Measurements from ENCODE around the gene GRID1. TPM values are rescaled to one million over a fixed set of nuclear protein-coding genes. Genes with fewer than 3 reads are reported as not detected.

GRID1 gene
- polyA plus RNA-seq, 1 donor (not counting 4 experiments of a cell fraction or from before 2014, with no cell fraction given): 0.01 TPM

DNA sequence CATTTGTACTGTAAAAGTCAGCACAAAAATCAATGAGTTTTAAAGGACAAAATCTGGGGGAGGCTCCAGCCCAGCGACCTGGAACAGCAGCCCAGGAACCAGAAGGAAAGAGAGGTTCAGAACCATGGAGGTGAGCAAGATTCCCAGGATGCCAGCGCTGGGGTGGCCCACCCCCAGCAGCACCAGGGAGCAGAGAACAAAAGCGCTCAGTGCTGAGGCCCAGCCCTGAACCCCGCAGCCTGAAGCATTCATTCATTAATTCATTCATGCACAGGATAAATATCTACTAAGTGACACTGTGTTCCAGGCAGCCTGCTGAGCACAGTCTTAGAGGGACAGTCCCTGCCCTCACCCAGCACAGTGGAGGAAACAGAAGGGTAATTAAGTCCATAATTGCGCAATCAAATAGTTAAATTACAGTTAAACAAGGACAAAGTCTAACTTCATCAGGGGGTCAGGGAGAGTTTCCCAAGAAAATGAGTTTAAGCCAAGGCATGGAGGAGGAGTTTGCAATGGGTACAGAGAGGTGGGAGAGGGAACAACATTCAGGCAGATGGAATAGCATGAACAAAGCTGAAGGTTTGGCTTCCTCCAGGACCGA, 202.3 kb downstream of the GRID1 start:
- Histone ChIP-seq H3K79me2 (ENCODE audit: control insufficient read depth, insufficient read depth, low read length) (no peaks in the 10 kb centered on the region), H4K20me1 (ENCODE audit: control insufficient read depth, extremely low read depth, insufficient read depth, low read length) (no peaks in the 10 kb centered on the region), H3K9me3 (ENCODE audit: control insufficient read depth, low read depth, low read length) (no peaks in the 10 kb centered on the region), H3K4me2 (ENCODE audit: control insufficient read depth, extremely low read depth, insufficient read depth, low read depth, low read length) (no peak overlapping the region), H3K9me1 (ENCODE audit: control insufficient read depth, extremely low read depth, insufficient read depth, low read length) (no peaks in the 10 kb centered on the region), H3K4me1 (ENCODE audit: control insufficient read depth, extremely low read depth, insufficient read depth, low read length) (no peaks in the 10 kb centered on the region), H3K36me3 (ENCODE audit: control insufficient read depth in 2 of 2, extremely low read depth in 1 of 2, insufficient read depth in 2 of 2, low read length in 2 of 2) (no peaks in the 10 kb centered on the region), H3K27ac (ENCODE audit: control insufficient read depth, insufficient read depth, low read length) (no peak overlapping the region), H3K27me3 (ENCODE audit: control insufficient read depth, extremely low read depth, insufficient read depth, low read length) (no peaks in the 10 kb centered on the region), H3K9ac (ENCODE audit: control insufficient read depth, extremely low read depth, insufficient read depth, low read length) (no peak overlapping the region), H3K4me3 (ENCODE audit: control insufficient read depth in 2 of 3, extremely low read depth in 1 of 3, insufficient read depth in 2 of 3, low read depth in 1 of 3, low read length in 3 of 3) (no peak overlapping the region), H2AFZ (ENCODE audit: control insufficient read depth, low read length) (no peak overlapping the region)
- TF ChIP-seq, protein P1, sequence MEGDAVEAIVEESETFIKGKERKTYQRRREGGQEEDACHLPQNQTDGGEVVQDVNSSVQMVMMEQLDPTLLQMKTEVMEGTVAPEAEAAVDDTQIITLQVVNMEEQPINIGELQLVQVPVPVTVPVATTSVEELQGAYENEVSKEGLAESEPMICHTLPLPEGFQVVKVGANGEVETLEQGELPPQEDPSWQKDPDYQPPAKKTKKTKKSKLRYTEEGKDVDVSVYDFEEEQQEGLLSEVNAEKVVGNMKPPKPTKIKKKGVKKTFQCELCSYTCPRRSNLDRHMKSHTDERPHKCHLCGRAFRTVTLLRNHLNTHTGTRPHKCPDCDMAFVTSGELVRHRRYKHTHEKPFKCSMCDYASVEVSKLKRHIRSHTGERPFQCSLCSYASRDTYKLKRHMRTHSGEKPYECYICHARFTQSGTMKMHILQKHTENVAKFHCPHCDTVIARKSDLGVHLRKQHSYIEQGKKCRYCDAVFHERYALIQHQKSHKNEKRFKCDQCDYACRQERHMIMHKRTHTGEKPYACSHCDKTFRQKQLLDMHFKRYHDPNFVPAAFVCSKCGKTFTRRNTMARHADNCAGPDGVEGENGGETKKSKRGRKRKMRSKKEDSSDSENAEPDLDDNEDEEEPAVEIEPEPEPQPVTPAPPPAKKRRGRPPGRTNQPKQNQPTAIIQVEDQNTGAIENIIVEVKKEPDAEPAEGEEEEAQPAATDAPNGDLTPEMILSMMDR (optimal IDR thresholded peaks at IDR 0.05 in 1 of 3, IDR thresholded peaks at IDR 0.05 in 1 of 3, conservative IDR thresholded peaks at IDR 0.05 in 1 of 3; ENCODE audit: extremely low read depth in 1 of 3, insufficient read depth in 2 of 3, low read length in 3 of 3): no peak
- TF ChIP-seq EZH2 (IDR thresholded peaks at IDR 0.05; ENCODE audit: low read length): no peak
- dilution Hi-C loops (cut with MboI; ENCODE audit: extremely low pct_ligation_motif_present, low sequenced_read_pairs): no loop called here
- no peak for DNase-seq (ENCODE audit: low read depth, low spot score)
- no peak for FAIRE-seq

DNA sequence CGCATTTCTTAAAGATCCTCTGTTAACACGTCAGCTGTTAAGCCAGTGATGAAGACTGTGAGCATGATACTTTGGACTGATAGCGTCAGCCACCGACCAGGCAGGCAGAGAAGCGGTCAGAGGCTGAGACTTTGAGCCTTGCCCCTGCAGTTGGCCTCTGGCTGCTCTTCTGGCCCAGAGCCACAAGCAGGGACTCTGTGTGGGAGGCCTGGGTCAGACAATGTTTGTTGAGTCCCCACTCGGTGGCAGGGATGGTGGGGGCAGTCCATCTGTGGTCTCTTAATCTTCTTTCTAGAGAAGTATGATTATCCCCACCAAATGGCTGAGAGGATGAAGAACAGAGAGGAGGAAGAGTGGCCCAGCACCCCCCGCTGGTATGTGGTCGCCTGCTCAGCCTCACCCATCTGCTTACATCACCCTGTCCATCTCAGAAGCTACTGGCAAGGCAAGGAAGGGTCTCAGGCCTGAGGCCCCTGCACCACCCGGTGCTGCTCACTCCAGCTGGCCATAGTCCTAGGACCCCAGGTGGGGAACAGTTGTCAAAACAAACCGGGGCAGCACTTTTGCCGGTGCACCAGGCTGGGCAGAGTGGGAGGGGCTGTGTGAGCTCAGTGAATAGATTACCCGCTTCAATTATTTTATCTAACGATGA, 202.9 kb downstream of the GRID1 start:
- Histone ChIP-seq H3K27me3 (ENCODE audit: control insufficient read depth, extremely low read depth, insufficient read depth, low read length) (no peaks in the 10 kb centered on the region), H3K4me2 (ENCODE audit: control insufficient read depth, extremely low read depth, insufficient read depth, low read depth, low read length) (no peak overlapping the region), H3K9ac (ENCODE audit: control insufficient read depth, extremely low read depth, insufficient read depth, low read length) (no peak overlapping the region), H3K9me3 (ENCODE audit: control insufficient read depth, low read depth, low read length) (no peaks in the 10 kb centered on the region), H3K36me3 (ENCODE audit: control insufficient read depth in 2 of 2, extremely low read depth in 1 of 2, insufficient read depth in 2 of 2, low read length in 2 of 2) (no peaks in the 10 kb centered on the region), H3K4me1 (ENCODE audit: control insufficient read depth, extremely low read depth, insufficient read depth, low read length) (no peaks in the 10 kb centered on the region), H3K9me1 (ENCODE audit: control insufficient read depth, extremely low read depth, insufficient read depth, low read length) (no peaks in the 10 kb centered on the region), H4K20me1 (ENCODE audit: control insufficient read depth, extremely low read depth, insufficient read depth, low read length) (no peaks in the 10 kb centered on the region), H2AFZ (ENCODE audit: control insufficient read depth, low read length) (no peak overlapping the region), H3K4me3 (ENCODE audit: control insufficient read depth in 2 of 3, extremely low read depth in 1 of 3, insufficient read depth in 2 of 3, low read depth in 1 of 3, low read length in 3 of 3) (no peak overlapping the region), H3K79me2 (ENCODE audit: control insufficient read depth, insufficient read depth, low read length) (no peaks in the 10 kb centered on the region), H3K27ac (ENCODE audit: control insufficient read depth, insufficient read depth, low read length) (no peak overlapping the region)
- no peak for TF ChIP-seq EZH2 (IDR thresholded peaks at IDR 0.05; ENCODE audit: low read length)
- TF ChIP-seq, protein P1 (optimal IDR thresholded peaks at IDR 0.05 in 1 of 3, IDR thresholded peaks at IDR 0.05 in 1 of 3, conservative IDR thresholded peaks at IDR 0.05 in 1 of 3; ENCODE audit: extremely low read depth in 1 of 3, insufficient read depth in 2 of 3, low read length in 3 of 3): no peak
- DNase-seq (ENCODE audit: low read depth, low spot score) (no peak), FAIRE-seq (no peak)
- dilution Hi-C loops (cut with MboI; ENCODE audit: extremely low pct_ligation_motif_present, low sequenced_read_pairs): no loop called here
